GM12891 (cell line): Measurements from ENCODE around the gene CPA1.
"Not testable (repeated sequence)": the region's sequence is repeated elsewhere in the genome, so short reads cannot be mapped to it uniquely, and the experiment has no call there.

Source experiments
- DNase-seq: peaks from one replicate; pipeline ENCODE4 v3.0.0; 2011; ENCODE audit warnings: low spot score; ENCODE audit not compliant: insufficient read length
- FAIRE-seq: peaks from 2 replicates; lab custom pipeline; 2011; peaks lifted over from hg19 to GRCh38; lab: Jason Lieb, UNC
- PAX5 ChIP-seq: IDR thresholded peaks from 2 replicates; pipeline ENCODE4 v1.6.1; 2011; ENCODE audit warnings: low read length, moderate library complexity, mild to moderate bottlenecking; ENCODE audit not compliant: insufficient read depth, severe bottlenecking
- POLR2A ChIP-seq: IDR thresholded peaks from 2 replicates; pipeline ENCODE4 v1.6.1; 2011; ENCODE audit warnings: low read depth, low read length, control low read depth
- POLR2AphosphoS5 ChIP-seq: IDR thresholded peaks from 2 replicates; pipeline ENCODE4 v1.6.1; 2011; ENCODE audit warnings: low read depth, low read length, control low read depth
- POU2F2 ChIP-seq: IDR thresholded peaks from 2 replicates; pipeline ENCODE4 v1.6.1; 2011; ENCODE audit warnings: low read depth, mild to moderate bottlenecking, control low read depth, low read length, moderate library complexity
- SPI1 ChIP-seq: IDR thresholded peaks from 2 replicates; pipeline ENCODE4 v1.6.1; 2011; ENCODE audit warnings: low read depth, low read length, control low read depth
- TAF1 ChIP-seq: IDR thresholded peaks from 2 replicates; pipeline ENCODE4 v1.6.1; 2011; ENCODE audit warnings: low read depth, low read length, control low read depth

Gene CPA1

DNA sequence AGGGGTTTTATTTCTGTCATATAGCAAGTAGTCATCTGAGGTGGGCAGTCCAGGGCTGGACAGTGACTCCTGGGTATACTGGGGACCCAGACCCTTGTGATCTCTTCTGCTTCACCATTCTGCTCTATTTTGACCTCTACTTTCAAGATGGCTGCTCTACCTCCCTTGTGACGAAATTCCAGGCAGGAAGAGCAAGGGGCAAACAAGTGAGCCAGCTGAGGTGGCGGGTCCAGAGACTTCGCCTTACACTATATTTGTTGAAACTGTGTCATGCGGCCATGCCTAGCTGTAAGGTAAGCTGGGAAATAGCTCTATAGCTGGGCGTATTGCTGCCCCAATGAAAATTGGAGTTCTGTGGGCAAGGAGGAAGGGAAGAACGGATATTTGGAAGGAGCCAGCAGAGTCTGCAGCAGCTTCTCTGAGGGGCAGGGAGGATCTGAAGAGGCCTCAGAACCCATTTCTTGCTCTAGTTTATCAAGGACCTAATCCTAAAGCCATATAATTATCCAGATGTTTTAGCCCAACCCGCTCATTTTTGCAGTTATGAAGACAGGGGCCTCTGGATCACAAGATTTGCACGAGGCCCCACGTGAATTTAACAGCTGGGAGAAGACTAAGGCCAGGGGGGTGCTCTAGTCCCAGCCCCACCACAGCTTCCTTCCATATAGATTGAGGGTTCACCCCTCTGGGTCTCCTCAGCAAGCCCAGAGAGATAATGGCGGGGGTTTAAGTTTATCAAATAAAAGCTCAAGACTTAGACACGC lies 7.7 kb upstream of the CPA1 start:
- TF ChIP-seq POU2F2 (no peak), TAF1 (no peak), POLR2AphosphoS5 (no peak), POLR2A (no peak), SPI1 (no peak), PAX5 (no peak)
- no peak for FAIRE-seq
- no peak for DNase-seq

DNA sequence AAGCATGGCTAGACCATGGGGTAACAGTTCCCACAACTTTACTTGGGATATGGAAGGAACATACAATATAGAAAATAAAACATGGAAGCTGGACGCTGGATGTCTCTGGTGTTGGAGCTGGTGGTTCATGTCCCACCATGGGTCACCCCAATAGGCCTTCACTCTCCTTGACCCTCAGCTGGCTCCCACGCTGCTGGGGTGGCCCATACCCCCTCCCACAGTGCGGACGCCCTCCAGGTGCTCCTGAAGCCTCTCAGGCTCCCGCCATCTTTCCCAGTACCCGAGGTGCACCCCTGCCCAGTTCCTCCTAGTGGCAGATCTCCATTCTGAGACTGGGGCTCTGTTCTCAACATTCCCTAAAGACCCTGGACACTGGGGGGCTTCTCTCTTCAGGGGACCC lies 5.8 kb upstream of the CPA1 start:
- FAIRE-seq (no peak), DNase-seq (no peak)
- no peak for TF ChIP-seq POLR2AphosphoS5
- no peak for TF ChIP-seq POLR2A

DNA sequence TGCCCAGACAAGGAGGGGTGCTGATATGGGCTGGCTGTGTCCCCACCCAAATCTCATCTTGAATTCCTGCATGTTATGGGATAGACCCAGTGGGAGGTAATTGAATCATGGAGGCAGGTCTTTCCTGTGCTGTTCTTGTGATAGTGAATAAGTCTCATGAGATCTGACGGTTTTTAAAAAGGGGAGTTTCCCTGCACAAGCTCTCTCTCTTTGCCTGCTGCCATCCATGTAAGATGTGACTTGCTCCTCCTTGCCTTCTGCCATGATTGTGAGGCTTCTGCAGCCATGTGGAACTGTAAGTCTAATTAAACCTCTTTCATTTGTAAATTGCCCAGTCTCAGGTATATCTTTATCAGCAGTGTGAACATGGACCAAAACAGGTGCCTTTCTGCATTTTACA lies 3.8 kb upstream of the CPA1 start:
- FAIRE-seq, DNase-seq: not testable (repeated sequence)

DNA sequence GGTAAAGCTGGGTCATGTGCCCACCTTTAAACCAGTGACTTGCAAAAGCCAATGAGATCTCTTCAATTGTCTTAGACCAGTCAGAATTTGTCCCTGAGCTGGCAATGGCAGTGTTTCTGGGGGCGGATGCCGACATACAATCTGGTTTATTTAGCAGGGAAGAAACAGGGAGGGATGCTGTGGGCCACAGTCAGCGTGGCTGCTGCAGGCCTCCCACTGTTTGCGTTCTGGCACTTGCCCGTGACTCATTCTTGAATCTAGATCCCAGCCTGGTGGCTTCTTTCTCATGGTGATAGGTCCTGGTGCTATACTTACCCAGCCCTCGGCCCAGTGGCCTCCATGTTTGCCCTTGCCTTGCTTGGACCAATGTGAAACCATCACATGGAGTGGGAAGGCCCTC lies 3.1 kb upstream of the CPA1 start:
- DNase-seq = no peak
- TF ChIP-seq TAF1 (no peak), SPI1 (no peak), POLR2AphosphoS5 (no peak), POLR2A (no peak), POU2F2 (no peak), PAX5 (no peak)
- FAIRE-seq = no peak

DNA sequence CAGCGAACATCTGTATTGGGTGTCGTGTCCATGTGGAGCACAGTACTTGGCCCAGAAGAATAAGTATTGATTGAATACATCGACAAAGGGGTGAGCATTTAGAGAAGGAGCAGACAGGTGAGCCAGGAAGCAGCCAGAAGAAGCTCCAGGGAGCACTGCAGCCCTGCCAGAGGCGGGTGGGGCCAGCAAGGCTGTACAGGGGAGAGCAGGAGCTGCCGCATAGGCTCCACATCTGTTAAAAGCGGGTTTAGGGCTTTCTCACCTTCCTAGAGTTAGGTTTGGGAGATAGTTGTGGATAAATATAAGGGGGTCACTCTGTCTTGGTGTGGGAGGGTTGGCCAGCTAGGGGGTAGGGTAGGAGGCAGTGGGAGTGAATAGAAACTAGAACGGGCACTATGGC lies 1.3 kb upstream of the CPA1 start:
- DNase-seq (no peak), FAIRE-seq (no peak)
- TF ChIP-seq SPI1 (no peak), POLR2AphosphoS5 (no peak), TAF1 (no peak), POLR2A (no peak), POU2F2 (no peak), PAX5 (no peak)

DNA sequence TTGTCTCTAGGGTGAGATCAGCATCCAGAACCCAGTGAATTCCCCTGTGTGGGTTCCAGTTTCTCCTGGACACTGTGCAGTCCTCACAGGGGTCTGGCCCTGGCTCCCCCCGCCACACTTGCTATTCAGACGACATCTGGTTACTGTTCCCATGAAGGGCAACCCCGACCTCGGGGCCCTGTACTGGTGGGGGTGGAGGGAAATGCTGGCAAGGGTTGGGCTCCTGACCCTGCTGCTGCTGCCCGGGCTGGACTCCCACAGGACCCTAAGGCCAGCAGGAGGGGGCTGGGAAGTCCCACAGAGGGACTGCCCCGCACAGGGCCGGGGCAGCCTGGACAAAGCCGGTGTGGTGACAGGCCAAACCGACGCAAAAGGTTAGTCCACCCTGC lies 768 bp upstream of the CPA1 start:
- DNase-seq (no peak), FAIRE-seq (no peak)

DNA sequence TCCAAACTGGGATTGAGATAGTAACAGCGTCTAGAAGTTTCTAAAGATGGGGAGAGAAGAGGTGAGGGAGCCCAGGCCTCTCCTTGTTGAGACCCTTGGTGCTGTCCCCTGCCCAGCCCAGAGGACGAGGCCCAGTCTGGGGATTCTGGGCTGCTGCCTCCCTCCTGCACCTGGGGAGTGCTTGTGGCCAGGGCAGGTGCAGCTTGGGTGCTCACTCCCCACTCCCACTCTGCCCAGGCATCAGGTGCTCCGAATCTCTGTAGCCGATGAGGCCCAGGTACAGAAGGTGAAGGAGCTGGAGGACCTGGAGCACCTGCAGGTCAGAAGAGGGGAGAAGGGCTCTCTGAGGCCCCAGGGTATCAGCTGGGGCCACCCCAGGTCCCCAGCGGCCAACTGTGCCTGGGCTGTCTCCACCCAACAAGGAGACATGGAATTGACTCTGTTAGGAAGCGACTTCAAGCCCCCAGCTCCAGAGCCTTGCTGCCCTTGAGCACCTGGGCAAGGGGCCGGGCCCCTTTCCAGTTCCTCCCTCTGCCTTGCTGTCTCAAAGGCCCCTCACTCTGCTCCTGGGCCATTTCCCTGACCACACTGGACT lies 664 bp downstream of the CPA1 start:
- FAIRE-seq = no peak

More for the DNA sequence above, 768 bp upstream of the CPA1 start:
- TF ChIP-seq POLR2AphosphoS5 (no peak), POLR2A (no peak), POU2F2 (no peak), SPI1 (no peak), TAF1 (no peak), PAX5 (no peak)

DNA sequence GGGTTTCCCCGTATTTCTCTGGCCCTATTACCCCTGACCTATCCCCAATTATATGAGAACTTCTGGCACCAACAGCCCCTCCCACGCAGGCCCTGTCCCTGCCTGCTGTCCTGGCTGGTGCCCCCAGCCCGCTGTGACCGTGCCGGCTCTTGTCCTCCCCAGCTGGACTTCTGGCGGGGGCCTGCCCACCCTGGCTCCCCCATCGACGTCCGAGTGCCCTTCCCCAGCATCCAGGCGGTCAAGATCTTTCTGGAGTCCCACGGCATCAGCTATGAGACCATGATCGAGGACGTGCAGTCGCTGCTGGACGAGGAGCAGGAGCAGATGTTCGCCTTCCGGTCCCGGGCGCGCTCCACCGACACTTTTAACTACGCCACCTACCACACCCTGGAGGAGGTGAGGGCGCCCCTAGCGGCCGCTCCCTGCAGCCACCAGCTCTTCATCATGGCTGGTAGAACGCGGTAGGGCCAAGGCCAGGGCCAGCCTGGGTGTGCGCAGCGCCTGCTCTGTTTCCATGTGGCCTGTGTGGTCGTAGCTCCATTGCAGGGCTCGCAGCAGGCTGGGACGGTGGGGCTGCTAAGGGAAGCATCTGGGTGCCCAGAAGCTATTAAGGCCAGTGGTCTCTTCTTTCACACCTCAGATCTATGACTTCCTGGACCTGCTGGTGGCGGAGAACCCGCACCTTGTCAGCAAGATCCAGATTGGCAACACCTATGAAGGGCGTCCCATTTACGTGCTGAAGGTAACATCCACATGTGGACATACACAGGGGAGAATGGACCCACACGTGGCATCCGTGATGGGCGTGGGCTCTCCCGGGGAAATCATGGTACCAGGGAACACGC lies 1.4 kb downstream of the CPA1 start:
- DNase-seq (no peak), FAIRE-seq (no peak)
- TF ChIP-seq POU2F2 = no peak
- TF ChIP-seq TAF1 = no peak
- no peak for TF ChIP-seq PAX5
- no peak for TF ChIP-seq POLR2A
- no peak for TF ChIP-seq SPI1
- TF ChIP-seq POLR2AphosphoS5 = no peak

More for the DNA sequence above, 664 bp downstream of the CPA1 start:
- DNase-seq = no peak
- TF ChIP-seq POLR2A = no peak
- TF ChIP-seq POLR2AphosphoS5 = no peak

DNA sequence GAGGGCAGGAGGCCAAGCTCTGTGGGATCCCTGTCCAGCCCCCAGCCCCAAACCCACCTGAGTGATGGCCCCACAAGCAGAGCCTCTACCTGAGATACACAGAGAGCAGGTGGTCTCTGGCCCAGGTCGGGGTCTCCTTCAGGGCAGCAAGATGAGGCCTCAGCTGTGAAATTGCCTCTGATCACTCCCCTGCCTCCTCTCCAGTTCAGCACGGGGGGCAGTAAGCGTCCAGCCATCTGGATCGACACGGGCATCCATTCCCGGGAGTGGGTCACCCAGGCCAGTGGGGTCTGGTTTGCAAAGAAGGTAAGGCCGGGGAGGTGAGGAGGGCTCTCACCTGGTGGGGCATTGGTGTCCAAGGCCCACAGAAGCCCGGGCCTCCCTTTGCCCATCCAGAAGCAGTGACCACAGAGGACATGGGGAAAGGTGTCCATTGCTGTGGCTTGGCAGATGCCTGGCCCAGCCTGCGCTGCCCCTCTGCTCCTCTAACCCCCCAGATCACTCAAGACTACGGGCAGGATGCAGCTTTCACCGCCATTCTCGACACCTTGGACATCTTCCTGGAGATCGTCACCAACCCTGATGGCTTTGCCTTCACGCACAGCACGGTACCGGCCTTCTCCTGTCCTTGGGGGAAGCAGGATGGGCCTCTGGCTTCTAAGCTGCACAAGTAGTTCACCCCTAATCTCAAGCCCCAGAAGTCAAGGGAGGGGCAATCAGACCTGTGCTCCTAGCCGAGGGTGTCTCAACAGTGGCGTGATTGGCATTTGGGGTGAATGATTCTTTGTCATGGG lies 3.1 kb downstream of the CPA1 start:
- FAIRE-seq = no peak
- TF ChIP-seq POLR2A = no peak
- no peak for TF ChIP-seq POU2F2
- no peak for DNase-seq
